AML-193 (cell line): Measurements from ENCODE around the gene TLL2.
"Not testable (repeated sequence)": the region's sequence is repeated elsewhere in the genome, so short reads cannot be mapped to it uniquely, and the experiment has no call there.

Experiments used
- DNase-seq, 2 experiments: peaks; one replicate each; lab custom pipeline; 2025; lab: John Stamatoyannopoulos, UW

TLL2 gene

DNA sequence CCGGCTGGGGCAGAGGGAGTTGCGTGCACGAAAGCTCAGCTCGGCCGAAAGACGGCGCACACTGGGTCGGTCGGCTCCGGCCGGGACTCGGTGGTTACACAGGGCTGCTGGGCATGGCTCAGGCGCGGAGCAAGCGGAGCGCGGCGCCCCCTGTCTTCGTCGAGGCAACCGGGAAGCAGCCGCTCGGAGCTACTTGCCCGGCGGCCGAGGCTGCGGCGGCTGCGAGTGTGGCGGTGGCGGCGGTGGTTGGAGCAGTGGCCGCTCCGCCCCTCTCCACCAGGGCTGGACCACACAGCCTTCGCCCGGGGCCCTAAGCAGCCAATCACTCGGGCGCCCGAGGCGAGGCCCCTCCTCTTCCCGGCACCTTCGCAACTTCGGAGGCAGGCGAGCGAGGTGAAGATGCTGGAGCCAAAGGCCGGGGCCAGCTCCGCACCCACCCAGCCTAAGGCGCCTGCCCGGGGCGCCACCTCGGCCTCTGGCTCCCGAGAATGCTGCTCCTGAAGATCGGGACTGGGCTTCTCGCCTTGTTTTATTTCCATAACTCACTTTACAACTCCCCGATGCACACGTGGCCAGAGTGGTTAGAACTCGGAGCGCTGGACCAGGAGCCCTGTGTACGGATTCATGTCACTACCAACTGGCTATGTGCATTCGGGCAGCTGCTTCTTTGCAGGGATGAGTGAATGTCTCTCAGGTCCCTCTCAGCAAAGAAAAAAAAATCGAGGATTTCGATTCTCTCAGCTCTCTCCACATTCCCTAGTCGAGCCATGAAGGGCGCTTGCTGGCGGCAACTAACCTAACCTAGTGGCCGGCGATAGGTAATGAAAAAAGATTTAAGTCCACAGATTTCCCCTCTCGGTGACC is at the start of gene TLL2:
TLL2 (minus strand) TSS at position 229 of the 864 bp plus-strand sequence. CDS start 241 bp downstream, outside the sequence.
- peak in 1 of 2 experiments; percentile 7 for DNase-seq

- DNase-seq, result no peak
Measured at GRCh38 chr10:96560966-96561887, 47.5 kb upstream of the TLL2 start.

DNA sequence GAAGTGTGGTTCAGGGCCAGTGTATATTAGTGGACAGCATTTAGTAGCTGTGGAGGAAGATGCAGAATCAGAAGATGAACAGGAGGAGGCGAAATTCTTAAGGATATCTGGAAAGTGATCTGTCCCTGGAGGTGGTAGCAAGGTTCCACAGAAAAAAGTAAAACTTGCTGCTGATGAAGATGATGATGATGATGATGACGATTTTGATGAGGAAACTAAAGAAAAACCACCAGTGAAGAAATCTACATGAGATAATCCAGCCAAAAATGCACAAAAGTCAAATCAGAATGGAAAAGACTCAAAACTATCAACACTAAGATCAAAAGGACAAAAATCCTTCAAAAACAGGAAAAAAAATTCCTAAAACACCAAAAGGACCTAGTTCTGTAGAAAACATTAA is 46.8 kb upstream of the TLL2 start:
- no peak for DNase-seq

GRCh38 chr10:96556003-96556402 is 42.3 kb upstream of the TLL2 start:
- DNase-seq, result peak; percentile 2 to 11

DNA sequence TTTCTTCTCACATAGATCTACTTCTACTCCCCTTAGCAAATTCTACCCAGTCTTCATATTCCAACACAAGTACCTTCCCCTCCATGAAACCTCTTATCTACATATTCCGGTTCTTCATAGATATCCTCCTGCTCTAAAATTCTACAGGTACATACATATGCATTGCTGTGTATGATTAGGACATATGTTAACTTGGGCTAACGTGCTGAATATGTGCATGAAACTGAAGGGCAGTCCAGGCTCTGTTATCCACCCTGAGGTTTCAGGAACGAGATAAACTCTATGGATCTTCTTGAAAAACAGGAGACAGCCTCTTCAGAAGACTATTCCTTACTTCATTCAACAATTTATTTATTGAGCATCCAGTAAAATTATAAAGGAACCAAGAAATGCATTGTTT is 41.6 kb upstream of the TLL2 start:
- no peak for DNase-seq

DNA sequence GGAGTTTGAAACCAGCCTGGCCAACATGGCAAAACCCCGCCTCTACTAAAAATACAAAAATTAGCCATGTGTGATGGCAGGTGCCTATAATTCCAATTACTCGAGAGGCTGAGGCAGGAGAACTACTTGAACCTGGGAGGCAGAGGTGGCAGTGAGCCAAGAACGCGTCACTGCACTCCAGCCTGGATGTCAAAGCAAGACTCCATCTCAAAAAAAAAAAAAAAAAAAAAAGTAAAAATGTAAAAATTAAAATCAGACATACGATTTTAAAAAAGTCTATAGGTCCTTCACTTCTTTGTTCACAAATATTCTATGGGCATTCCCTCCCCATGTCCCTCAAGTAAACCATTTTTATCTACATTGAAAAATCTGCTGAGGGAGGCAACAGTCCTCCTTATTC is 34.9 kb upstream of the TLL2 start:
- no peak for DNase-seq

GRCh38 chr10:96545558-96545957 is 31.8 kb upstream of the TLL2 start:
- not testable (repeated sequence) for DNase-seq

DNA sequence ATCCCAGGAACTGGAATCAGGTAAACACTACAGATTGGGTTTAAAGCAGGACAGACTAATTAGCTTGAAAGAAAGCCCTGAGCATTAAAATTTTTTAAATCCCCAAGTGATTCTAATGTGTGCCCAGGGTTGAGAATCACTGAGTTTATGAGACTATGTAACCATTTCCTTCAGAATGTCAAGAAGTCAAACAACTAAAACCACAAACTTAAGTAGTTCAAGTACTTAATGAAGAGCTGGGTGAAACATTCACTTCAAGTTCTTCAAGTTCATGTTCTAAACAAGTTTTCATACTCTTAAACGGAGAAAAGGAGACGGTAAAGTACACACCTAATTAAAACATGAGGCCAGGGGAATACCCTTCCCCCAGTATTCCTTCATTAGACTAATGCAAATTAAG is 28.2 kb upstream of the TLL2 start:
- DNase-seq, result no peak

- DNase-seq, result no peak
Measured at GRCh38 chr10:96540240-96540639, 26.5 kb upstream of the TLL2 start.

DNA sequence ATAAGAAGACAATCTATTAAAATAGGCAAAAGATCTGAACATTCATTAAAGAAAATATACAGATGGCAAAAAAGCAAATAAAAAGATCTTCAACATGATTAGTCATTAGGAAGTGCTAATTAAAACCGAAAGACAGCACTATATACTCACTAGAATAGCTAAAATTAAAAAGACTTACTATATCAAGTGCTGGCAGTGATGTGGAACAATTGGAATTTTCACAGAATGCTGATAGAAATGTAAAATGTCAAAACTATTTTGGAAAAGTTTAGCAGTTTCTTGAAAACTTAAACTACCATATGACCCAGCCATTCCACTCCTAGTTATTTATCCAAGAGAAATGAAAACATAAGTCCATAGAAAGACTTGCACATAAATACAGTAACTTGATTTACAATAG is 25.0 kb upstream of the TLL2 start:
- no peak for DNase-seq

GRCh38 chr10:96536129-96536528 is 22.4 kb upstream of the TLL2 start:
- no peak for DNase-seq

GRCh38 chr10:96532523-96532922 is 18.8 kb upstream of the TLL2 start:
- no peak for DNase-seq

- DNase-seq, result no peak
Measured at GRCh38 chr10:96529634-96530279, 16.0 kb upstream of the TLL2 start.

DNA sequence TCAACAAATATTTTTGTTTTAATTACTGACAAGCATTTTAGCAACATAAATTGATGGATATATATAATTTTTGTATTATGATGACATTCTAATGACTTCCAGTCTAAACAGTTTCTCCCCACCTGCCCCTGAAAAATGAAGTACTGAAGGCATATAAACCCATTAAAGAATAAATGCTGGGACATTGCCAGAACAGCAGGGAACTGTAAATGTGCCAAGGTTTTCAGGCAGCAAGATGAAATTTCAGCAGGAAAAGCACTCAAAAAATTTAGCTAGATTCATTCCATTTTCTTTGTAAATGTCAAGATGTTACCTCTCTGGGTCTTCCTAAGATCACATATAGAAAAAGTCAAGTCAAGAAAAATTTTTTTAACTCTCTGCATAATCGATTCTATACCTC is 11.0 kb upstream of the TLL2 start:
- DNase-seq, result no peak

GRCh38 chr10:96517284-96517683 is 3.6 kb upstream of the TLL2 start:
- DNase-seq, result no peak

GRCh38 chr10:96516337-96516736 is 2.6 kb upstream of the TLL2 start:
- no peak for DNase-seq

DNA sequence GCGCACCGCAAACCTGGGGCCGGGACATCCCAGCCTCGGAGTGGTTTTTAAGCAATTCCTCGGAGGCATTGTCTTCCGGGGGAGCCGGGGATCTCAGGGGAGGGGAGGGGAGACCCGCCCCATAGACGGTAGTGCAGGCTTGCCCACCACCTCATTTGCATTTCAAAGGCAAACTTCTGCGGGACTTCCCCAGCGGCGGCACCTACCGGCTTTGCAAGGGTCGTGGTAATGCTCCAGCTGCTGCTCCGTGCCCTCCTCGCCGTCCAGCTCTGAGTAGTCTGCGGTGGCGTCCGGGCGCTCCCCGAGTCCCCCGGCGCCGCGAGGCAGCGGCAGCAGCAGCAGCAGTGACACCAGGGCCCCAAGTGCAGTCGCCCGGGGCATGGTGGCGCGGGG is 425 bp downstream of the TLL2 start:
- no peak for DNase-seq

GRCh38 chr10:96512524-96513304 is 1.0 kb downstream of the TLL2 start:
- no peak for DNase-seq

DNA sequence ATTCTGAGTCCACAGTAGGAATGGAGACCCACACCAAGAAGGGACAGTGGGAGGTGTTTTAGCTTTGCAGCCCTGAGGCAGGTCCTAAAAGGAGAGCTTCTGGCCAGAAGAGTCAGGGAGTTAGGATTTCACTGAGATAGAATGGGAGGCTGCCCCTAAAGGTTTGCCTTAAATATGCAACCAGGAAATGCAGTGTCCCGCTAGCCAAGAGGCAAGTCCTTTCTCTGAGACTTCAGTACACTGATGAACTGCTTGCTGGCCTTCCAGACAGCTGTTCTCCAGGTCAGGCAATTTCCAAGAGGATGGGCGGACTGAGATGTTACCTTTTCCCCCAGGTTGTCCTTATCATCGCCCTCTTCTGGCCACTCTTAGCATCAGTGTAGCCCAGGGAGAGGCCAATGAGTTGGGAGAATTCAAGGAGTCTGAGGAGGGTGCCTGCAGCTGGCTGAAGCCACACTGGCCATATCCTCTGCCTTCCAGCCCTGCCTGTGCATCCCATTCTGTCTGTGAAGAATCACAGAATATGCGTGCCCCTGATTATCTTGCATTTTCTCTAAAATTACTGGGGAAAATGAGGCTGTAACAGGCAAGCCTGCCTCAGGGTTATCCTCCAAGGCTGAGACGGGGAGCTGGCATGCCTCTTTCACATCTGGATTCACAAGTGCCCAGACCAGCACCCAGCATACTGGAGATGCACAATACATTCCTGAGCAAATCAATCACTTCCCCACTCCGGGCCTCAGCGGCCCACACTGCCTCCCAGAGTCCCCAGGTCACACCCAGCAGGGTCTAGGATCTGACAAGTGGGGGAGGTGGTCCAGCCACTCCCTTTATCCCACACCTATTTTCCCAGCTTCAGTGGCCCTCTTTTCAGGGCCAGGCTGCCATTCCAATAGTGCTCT is 2.4 kb downstream of the TLL2 start:
- DNase-seq, result peak in 1 of 2 experiments; percentile 22

DNA sequence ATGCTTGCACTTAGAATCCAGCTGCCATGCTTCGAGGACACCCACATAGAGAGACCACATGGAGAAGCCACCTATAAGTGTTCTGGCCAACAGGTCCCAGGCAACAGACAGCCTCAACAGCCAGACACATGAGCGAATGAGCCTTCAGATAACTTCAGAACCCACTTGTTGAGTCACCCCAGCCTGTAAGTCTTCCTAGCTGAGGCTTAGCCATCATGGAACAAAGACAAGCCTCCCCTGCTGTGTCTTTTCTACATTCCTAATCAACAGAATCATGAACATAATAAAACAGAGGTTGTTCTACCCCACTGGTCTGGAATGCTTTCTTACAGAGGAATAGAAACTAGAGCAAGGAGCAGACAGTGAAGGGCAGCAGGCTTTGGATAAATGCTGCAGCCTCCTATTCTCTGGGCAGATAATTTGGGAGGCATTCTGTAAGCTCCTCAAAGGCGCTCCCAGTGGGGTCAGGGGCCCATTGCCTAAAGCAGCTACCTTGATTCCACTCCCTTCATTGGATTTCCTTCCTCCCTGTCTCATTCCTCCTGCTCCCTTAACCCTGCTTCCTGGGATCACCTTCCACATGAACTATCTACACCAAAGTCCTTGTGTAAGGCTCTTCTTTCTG is 4.6 kb downstream of the TLL2 start:
- no peak for DNase-seq
